Measurements from ENCODE around the gene STIP1. TPM values are rescaled to one million over a fixed set of nuclear protein-coding genes. Genes with fewer than 3 reads are reported as not detected.

The STIP1 gene
- total and polyA plus RNA-seq, 10 of the 15 experiments (the other 5 are each of a cell fraction or from before 2014, with no cell fraction given), result 25.2 to 291 (median 191) TPM

DNA sequence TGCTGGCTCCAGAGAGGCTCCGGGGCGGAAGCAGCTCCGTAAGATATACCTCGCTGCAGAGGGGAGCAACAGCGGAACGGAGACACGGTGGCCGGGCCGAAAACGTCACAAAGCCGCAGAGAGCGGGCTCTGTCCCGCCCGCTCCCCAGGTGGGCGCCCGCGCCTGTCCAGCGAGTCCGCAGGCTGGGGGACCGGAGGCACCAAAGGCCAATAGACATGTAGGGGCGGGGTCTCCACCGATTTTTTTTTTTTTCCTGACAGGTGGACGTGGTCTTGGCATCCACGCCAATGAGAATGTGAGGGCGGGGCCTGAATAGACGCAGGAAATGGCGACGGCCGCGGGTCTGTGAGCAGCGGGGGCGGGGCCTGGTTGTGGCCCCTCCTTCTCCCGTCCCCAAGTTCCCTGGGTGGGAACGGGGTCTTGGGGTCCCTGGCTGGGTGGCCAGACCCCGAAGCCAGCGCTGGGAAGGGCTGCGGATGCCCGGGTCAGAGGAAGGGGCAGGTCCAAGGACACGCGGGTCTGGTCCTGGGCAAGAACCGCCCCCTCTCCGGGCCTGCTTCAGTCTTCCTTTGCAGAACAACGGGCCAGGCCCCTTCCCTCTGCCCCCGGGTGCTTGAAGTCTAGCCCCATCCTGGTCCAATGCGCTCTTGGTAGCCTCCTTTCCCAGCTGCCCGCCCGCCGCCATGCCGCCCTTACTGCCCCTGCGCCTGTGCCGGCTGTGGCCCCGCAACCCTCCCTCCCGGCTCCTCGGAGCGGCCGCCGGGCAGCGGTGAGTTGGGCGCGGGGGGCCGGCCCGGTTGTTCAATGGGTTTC lies 44.4 kb downstream of the STIP1 start, which contains the start of gene DNAJC4:
Gene DNAJC4 (plus strand): TSS at position 378 of the 814 bp plus-strand sequence. CDS start 307 bp downstream, at position 685.
- peak; percentile 61 for ATAC-seq
- Histone ChIP-seq H3K9me3 (replicated peaks; ENCODE audit: control insufficient read depth, insufficient read depth, low read length) (no peaks in the 10 kb centered on the region), H3K9ac (ENCODE audit: control insufficient read depth, insufficient read depth, low read length) (peak within 1 kb of the TSS; percentile 79), H3K27me3 (replicated peaks in 1 of 2; ENCODE audit: control insufficient read depth in 2 of 2, insufficient read depth in 2 of 2, low read length in 1 of 2) (no peaks in the 10 kb centered on the region), H2AFZ (ENCODE audit: control insufficient read depth, low read depth, low read length) (peak within 1 kb of the TSS; percentile 94), H3K4me1 (ENCODE audit: control insufficient read depth, insufficient read depth, low read length) (peaks cover 34% of the 10 kb centered on the region), H3K27ac (ENCODE audit: control insufficient read depth, insufficient read depth) (peak within 1 kb of the TSS; percentile 86), H4K20me1 (ENCODE audit: control insufficient read depth, insufficient read depth) (no peaks in the 10 kb centered on the region), H3K36me3 (ENCODE audit: control insufficient read depth in 2 of 2, insufficient read depth in 2 of 2, low read length in 1 of 2) (no peaks in the 10 kb centered on the region), H3K79me2 (ENCODE audit: control insufficient read depth, insufficient read depth, low read length) (peaks cover 36% of the 10 kb centered on the region), H3K4me2 (ENCODE audit: control insufficient read depth, insufficient read depth) (peak within 1 kb of the TSS; percentile 98), H3K4me3 (peak within 1 kb of the TSS; percentile 95)
- peak; percentile 62 for DNase-seq (ENCODE audit: low read depth, low spot score)
- intact Hi-C loops (cut with micrococcal nuclease; ENCODE audit: unreplicated experiment) (no loop called here), in situ Hi-C loops (cut with MboI) (loop anchor here (25.0 kb wide), 1 partner anchor 1632 kb away; the partner anchor contains the start of genes CFL1, EFEMP2 and MUS81)
- ChIA-PET RAD21 (ENCODE audit: unreplicated experiment) (interaction anchor here (0.6 to 1.0 kb wide), 2 partner anchors 24 to 26 kb away, joined by 3 to 6 read pairs; partner anchors contain the start of gene FERMT3), POLR2A (interaction anchor here (0.7 to 9.7 kb wide), 6 partner anchors 9 to 74 kb away, joined by 4 to 77 read pairs (median 6); partner anchors contain the start of genes FKBP2 and PPP1R14B), SMC1A (ENCODE audit: uncharacterized antibody, unreplicated experiment) (no interaction called here), CTCF (interaction anchor here (0.6 to 1.2 kb wide), 3 partner anchors 23 to 70 kb away, joined by 3 to 8 read pairs (median 4); partner anchors contain the start of gene FERMT3)
- under 1% methylated on average over 56 of the region's 62 CpGs for WGBS (ENCODE audit: insufficient coverage, insufficient replicate concordance, low lambda C conversion rate, missing lambda C conversion rate)
- BruUV-seq (replicated peaks), result no TSS peak
- peak; percentile 64 for FAIRE-seq
- no peak for TF ChIP-seq HDAC6 (IDR thresholded peaks at IDR 0.05; ENCODE audit: unreplicated experiment)
- peak; percentile 11 for TF ChIP-seq RELA (IDR thresholded peaks at IDR 0.05; ENCODE audit: borderline replicate concordance, partially characterized antibody)
- 0 out of 2 replicates have a peak, but pooled peaks have one; percentile 21 for TF ChIP-seq TAF1 (IDR thresholded peaks at IDR 0.05; ENCODE audit: borderline replicate concordance, low read depth, low read length)
- TF ChIP-seq, protein P1, sequence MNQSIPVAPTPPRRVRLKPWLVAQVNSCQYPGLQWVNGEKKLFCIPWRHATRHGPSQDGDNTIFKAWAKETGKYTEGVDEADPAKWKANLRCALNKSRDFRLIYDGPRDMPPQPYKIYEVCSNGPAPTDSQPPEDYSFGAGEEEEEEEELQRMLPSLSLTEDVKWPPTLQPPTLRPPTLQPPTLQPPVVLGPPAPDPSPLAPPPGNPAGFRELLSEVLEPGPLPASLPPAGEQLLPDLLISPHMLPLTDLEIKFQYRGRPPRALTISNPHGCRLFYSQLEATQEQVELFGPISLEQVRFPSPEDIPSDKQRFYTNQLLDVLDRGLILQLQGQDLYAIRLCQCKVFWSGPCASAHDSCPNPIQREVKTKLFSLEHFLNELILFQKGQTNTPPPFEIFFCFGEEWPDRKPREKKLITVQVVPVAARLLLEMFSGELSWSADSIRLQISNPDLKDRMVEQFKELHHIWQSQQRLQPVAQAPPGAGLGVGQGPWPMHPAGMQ (IDR thresholded peaks at IDR 0.05; ENCODE audit: borderline replicate concordance), result no peak
- peak; percentile 81; the same call in 1 of the 2 replicates for TF ChIP-seq NFYB (IDR thresholded peaks at IDR 0.05; ENCODE audit: insufficient read depth, low read depth, low read length)
- TF ChIP-seq TCF3 (IDR thresholded peaks at IDR 0.05; ENCODE audit: borderline replicate concordance, insufficient read depth, low read depth, low read length), result peak; percentile 94
- TF ChIP-seq CBX5 (IDR thresholded peaks at IDR 0.05; ENCODE audit: low read depth), result no peak
- TF ChIP-seq ZNF207 (IDR thresholded peaks at IDR 0.05; ENCODE audit: borderline replicate concordance), result peak; percentile 50; the same call in 1 of the 2 replicates
- TF ChIP-seq RUNX3 (IDR thresholded peaks at IDR 0.05; ENCODE audit: low read length), result peak; percentile 65
- TF ChIP-seq BMI1 (IDR thresholded peaks at IDR 0.05; ENCODE audit: borderline replicate concordance), result no peak
- TF ChIP-seq SREBF2 (IDR thresholded peaks at IDR 0.05; ENCODE audit: low read length), result no peak
- TF ChIP-seq, protein P2, sequence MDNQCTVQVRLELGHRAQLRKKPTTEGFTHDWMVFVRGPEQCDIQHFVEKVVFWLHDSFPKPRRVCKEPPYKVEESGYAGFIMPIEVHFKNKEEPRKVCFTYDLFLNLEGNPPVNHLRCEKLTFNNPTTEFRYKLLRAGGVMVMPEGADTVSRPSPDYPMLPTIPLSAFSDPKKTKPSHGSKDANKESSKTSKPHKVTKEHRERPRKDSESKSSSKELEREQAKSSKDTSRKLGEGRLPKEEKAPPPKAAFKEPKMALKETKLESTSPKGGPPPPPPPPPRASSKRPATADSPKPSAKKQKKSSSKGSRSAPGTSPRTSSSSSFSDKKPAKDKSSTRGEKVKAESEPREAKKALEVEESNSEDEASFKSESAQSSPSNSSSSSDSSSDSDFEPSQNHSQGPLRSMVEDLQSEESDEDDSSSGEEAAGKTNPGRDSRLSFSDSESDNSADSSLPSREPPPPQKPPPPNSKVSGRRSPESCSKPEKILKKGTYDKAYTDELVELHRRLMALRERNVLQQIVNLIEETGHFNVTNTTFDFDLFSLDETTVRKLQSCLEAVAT (IDR thresholded peaks at IDR 0.05), result no peak; the same call in 1 of the 2 replicates
- no peak for TF ChIP-seq JUND (IDR thresholded peaks at IDR 0.05; ENCODE audit: low read depth, low read length)
- no peak for TF ChIP-seq NFXL1 (IDR thresholded peaks at IDR 0.05; ENCODE audit: borderline replicate concordance)
- peak; percentile 56; the same call in 1 of the 2 replicates for TF ChIP-seq CREM (IDR thresholded peaks at IDR 0.05; ENCODE audit: low read depth)
- TF ChIP-seq CBFB (IDR thresholded peaks at IDR 0.05; ENCODE audit: low read depth), result no peak
- TF ChIP-seq MXI1 (IDR thresholded peaks at IDR 0.05; ENCODE audit: low read depth, low read length), result no peak
- TF ChIP-seq TCF12 (IDR thresholded peaks at IDR 0.05; ENCODE audit: low read depth, low read length), result peak; percentile 81
- peak; percentile 14; the same call in 1 of the 2 replicates for TF ChIP-seq HCFC1 (IDR thresholded peaks at IDR 0.05; ENCODE audit: low read length)
- TF ChIP-seq YY1 (IDR thresholded peaks at IDR 0.05; ENCODE audit: low read depth, low read length), result peak; percentile 84
- no peak for TF ChIP-seq WRNIP1 (IDR thresholded peaks at IDR 0.05; ENCODE audit: borderline replicate concordance, low read depth, low read length)
- TF ChIP-seq EP300 (IDR thresholded peaks at IDR 0.05; ENCODE audit: borderline replicate concordance in 1 of 2, control insufficient read depth in 1 of 2, low read depth in 2 of 2, low read length in 2 of 2), result no peak

Measured in GM12878 (cell line).